IMR-90 (cell line): ENCODE measurements around the gene KBTBD4.

Source experiments
- BHLHE40 ChIP-seq: fragments of 150-350 bp; IDR thresholded peaks from 2 replicates; pipeline ENCODE4 v1.6.1; 2016; ENCODE audit warnings: mild to moderate bottlenecking, low read depth, low read length
- CEBPB ChIP-seq: IDR thresholded peaks from 2 replicates; pipeline ENCODE4 v1.6.1; 2012; ENCODE audit warnings: low read depth, low read length, improper control_type of control experiment
- CHD1 ChIP-seq: IDR thresholded peaks from 2 replicates; pipeline ENCODE4 v1.6.1; 2012; ENCODE audit warnings: low read depth, low read length, improper control_type of control experiment
- CTCF ChIP-seq: conservative IDR thresholded peaks from 2 replicates; pipeline ENCODE4 v1.5.1; 2012; ENCODE audit warnings: mild to moderate bottlenecking, low read depth, low read length, improper control_type of control experiment
- ELK1 ChIP-seq: fragments of 150-350 bp; IDR thresholded peaks from 2 replicates; pipeline ENCODE4 v1.6.1; 2016; ENCODE audit warnings: low read depth, mild to moderate bottlenecking, low read length, moderate library complexity, borderline replicate concordance
- FOS ChIP-seq: fragments of 150-350 bp; IDR thresholded peaks from 2 replicates; pipeline ENCODE4 v1.6.1; 2016; ENCODE audit warnings: low read depth, low read length
- MAFK ChIP-seq: IDR thresholded peaks from 2 replicates; pipeline ENCODE4 v1.6.1; 2012; ENCODE audit warnings: low read depth, low read length, improper control_type of control experiment
- MAZ ChIP-seq: IDR thresholded peaks from 2 replicates; pipeline ENCODE4 v1.6.1; 2012; ENCODE audit warnings: low read depth, mild to moderate bottlenecking, low read length, improper control_type of control experiment, moderate library complexity, borderline replicate concordance
- MXI1 ChIP-seq: IDR thresholded peaks from 2 replicates; pipeline ENCODE4 v1.6.1; 2012; ENCODE audit warnings: low read depth, mild to moderate bottlenecking, low read length, moderate library complexity, borderline replicate concordance
- POLR2A ChIP-seq: IDR thresholded peaks from 2 replicates; pipeline ENCODE4 v1.6.1; 2012; ENCODE audit warnings: mild to moderate bottlenecking, low read depth, low read length
- RAD21 ChIP-seq: IDR thresholded peaks from 2 replicates; pipeline ENCODE4 v1.6.1; 2012; ENCODE audit warnings: low read length, improper control_type of control experiment
- RFX5 ChIP-seq: IDR thresholded peaks from 2 replicates; pipeline ENCODE4 v1.8.0; 2012; ENCODE audit warnings: low read depth, mild to moderate bottlenecking, low read length, moderate library complexity
- SMC3 ChIP-seq: fragments of 150-350 bp; IDR thresholded peaks from 2 replicates; pipeline ENCODE4 v1.6.1; 2016; ENCODE audit warnings: low read depth, mild to moderate bottlenecking, antibody characterized with exemption, low read length, moderate library complexity
- USF2 ChIP-seq: fragments of 150-350 bp; IDR thresholded peaks from 2 replicates; pipeline ENCODE4 v1.6.1; 2017; ENCODE audit warnings: mild to moderate bottlenecking, antibody characterized with exemption, low read length, low read depth

- no peak for TF ChIP-seq CTCF
- TF ChIP-seq MAFK, result no peak
- no peak for TF ChIP-seq FOS
- TF ChIP-seq CEBPB, result no peak
- TF ChIP-seq POLR2A, result no peak
- no peak for TF ChIP-seq USF2
- TF ChIP-seq RFX5, result no peak
- no peak for TF ChIP-seq ELK1
- TF ChIP-seq BHLHE40, result no peak
- no peak for TF ChIP-seq MAZ
- TF ChIP-seq RAD21, result no peak
- TF ChIP-seq MXI1, result no peak
- TF ChIP-seq SMC3, result no peak
- no peak for TF ChIP-seq CHD1
These were observed 39.8 kb downstream of the KBTBD4 start for GRCh38 chr11:47538741-47539565.
